GM12892 (cell line): ENCODE results near the gene C10orf71.

Source experiments
- DNase-seq: peaks from one replicate; pipeline ENCODE4 v3.0.0; 2011; ENCODE audit not compliant: insufficient read length
- FAIRE-seq: peaks from 2 replicates; lab custom pipeline; 2011; peaks lifted over from hg19 to GRCh38; lab: Jason Lieb, UNC
- POLR2A ChIP-seq: IDR thresholded peaks from 2 replicates; pipeline ENCODE4 v1.6.1; 2011; ENCODE audit warnings: low read depth, low read length, control low read depth
- POLR2AphosphoS5 ChIP-seq: IDR thresholded peaks from 2 replicates; pipeline ENCODE4 v1.6.1; 2011; ENCODE audit warnings: low read depth, low read length, control low read depth
- TAF1 ChIP-seq: IDR thresholded peaks from 2 replicates; pipeline ENCODE4 v1.6.1; 2011; ENCODE audit warnings: low read depth, mild to moderate bottlenecking, control low read depth, low read length, borderline replicate concordance

Gene C10orf71

DNA sequence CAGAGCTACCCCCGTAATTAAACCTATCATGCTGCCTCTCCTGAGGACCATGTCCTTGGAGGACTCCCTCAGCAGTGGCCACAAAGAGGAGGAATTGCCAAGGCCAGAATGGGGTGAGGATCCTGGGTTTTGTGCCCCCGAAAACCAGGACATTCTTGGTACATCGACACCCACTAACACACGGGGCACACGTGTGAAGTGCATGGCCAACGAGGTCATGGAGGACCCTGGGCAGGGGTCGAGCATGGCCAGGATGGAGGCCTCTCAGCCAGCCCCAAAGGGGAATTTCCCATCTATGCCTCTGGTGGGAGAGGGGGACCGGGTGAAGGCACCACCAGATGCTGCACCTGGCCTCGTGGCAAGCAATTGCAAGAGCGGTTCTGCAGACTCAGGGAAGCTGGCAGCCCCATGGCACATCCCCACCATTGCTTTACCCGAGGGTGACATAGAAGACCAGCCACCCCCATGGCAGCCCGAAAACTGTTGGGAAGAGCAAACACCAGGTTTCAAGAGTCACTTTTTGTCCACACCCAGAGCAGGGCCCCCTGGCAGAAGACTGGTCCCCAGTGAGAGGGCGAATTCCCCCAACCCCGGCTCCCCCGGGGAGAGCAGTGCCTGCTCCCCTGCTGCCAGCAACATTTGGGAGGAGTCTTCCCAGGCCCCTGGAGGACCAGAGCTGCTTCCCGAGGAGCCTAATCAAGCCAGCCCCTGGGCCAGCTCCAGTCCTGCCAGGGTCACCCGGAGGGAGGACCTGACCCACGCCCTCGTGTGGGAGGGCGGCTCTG, 26.4 kb downstream of the C10orf71 start:
- no peak for TF ChIP-seq TAF1
- no peak for TF ChIP-seq POLR2AphosphoS5
- TF ChIP-seq POLR2A: no peak
- DNase-seq: no peak
- FAIRE-seq: no peak

- no peak for DNase-seq
- no peak for FAIRE-seq
- TF ChIP-seq POLR2AphosphoS5 (no peak), POLR2A (no peak), TAF1 (no peak)
Measured at GRCh38 chr10:49325916-49326783, 27.2 kb downstream of the C10orf71 start.

GRCh38 chr10:49327036-49327813, 28.3 kb downstream of the C10orf71 start:
- DNase-seq (no peak), FAIRE-seq (no peak)
- TF ChIP-seq POLR2AphosphoS5: no peak
- no peak for TF ChIP-seq POLR2A
- no peak for TF ChIP-seq TAF1

- no peak for FAIRE-seq
- TF ChIP-seq TAF1: no peak
- DNase-seq: no peak
Measured at GRCh38 chr10:49328401-49329145, 29.6 kb downstream of the C10orf71 start.

DNA sequence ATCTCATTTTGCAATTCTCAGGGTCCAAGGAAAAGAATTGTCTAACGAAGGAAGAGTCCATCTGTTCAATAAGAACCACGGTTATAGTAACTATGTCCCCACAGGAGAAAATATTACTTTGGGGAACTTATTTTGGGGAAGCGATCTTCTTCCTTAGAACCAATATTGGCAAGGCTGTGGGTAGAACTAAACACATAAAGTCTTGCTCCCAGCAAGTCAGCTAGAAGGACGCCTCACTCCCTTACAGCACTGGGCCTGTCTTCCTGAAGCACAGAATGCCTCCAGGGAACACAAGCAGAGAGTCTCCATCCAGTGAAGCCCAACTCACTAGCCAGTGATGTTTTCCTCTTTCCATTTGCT, 30.2 kb downstream of the C10orf71 start:
- no peak for DNase-seq
- no peak for FAIRE-seq

GRCh38 chr10:49330127-49330665, 31.2 kb downstream of the C10orf71 start:
- FAIRE-seq: no peak
- no peak for DNase-seq
- TF ChIP-seq POLR2A (no peak), TAF1 (no peak), POLR2AphosphoS5 (no peak)

More for the DNA sequence above, 30.2 kb downstream of the C10orf71 start:
- no peak for TF ChIP-seq TAF1

GRCh38 chr10:49331431-49331830, 32.5 kb downstream of the C10orf71 start:
- TF ChIP-seq TAF1 (no peak), POLR2A (no peak), POLR2AphosphoS5 (no peak)
- DNase-seq (no peak), FAIRE-seq (no peak)

- TF ChIP-seq TAF1 (no peak), POLR2AphosphoS5 (no peak), POLR2A (no peak)
- DNase-seq (no peak), FAIRE-seq (no peak)
Measured at GRCh38 chr10:49332333-49332732, 33.4 kb downstream of the C10orf71 start.

- TF ChIP-seq POLR2AphosphoS5 (no peak), TAF1 (no peak), POLR2A (no peak)
- DNase-seq: no peak
- no peak for FAIRE-seq
Measured at GRCh38 chr10:49332768-49333167, 33.8 kb downstream of the C10orf71 start.

- TF ChIP-seq POLR2AphosphoS5: no peak
- no peak for TF ChIP-seq POLR2A
- no peak for TF ChIP-seq TAF1
- no peak for DNase-seq
- no peak for FAIRE-seq
Measured at GRCh38 chr10:49333192-49333591, 34.2 kb downstream of the C10orf71 start.

DNA sequence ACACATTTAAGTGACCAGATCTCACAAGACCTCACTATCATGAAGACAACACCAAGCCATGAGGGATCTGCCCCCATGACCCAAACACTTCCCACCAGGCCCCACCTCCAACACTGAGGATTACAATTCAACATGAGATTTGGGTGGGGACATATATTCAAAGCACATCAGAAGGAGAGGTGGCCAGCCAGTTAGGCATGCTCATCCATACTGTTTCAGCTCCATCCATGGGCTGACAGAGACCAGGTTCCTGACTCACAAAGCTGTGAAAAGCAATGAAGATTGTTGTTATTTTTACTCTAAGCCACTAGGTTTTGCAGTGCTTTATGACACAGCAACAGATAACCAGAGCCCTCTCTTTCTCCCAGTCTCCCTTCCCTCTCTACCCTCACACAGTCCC, 36.0 kb downstream of the C10orf71 start:
- FAIRE-seq (no peak), DNase-seq (no peak)
- no peak for TF ChIP-seq POLR2AphosphoS5
- no peak for TF ChIP-seq TAF1
- TF ChIP-seq POLR2A: no peak
